LNCAP (cell line): ENCODE data around the gene IL17D.

ENCODE experiments used
- TF ChIP-seq, protein P1 (sequence below): fragments of 450-650 bp; IDR thresholded peaks from 2 replicates; pipeline ENCODE4 v1.5.1; 2017; ENCODE audit warnings: mild to moderate bottlenecking

IL17D gene

DNA sequence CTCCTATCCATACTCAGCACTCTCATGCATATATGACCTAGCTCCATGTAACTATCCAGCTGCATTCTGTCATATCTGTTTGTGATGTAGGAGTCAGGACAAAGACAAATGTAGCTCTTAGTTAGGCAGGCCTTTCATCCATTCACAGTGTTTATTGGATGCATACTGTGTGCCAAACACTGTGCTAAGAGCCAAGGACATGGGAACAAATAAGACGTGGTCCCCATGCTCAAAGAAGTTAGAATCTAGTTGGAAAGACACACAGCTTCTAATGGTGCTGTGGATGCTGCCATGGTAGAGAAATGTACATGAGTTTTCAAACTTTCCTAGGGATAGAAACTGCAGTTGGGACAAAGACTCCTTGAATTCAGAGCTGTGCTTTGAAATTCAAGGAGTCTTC, 31.7 kb upstream of the IL17D start:
- TF ChIP-seq, protein P1, sequence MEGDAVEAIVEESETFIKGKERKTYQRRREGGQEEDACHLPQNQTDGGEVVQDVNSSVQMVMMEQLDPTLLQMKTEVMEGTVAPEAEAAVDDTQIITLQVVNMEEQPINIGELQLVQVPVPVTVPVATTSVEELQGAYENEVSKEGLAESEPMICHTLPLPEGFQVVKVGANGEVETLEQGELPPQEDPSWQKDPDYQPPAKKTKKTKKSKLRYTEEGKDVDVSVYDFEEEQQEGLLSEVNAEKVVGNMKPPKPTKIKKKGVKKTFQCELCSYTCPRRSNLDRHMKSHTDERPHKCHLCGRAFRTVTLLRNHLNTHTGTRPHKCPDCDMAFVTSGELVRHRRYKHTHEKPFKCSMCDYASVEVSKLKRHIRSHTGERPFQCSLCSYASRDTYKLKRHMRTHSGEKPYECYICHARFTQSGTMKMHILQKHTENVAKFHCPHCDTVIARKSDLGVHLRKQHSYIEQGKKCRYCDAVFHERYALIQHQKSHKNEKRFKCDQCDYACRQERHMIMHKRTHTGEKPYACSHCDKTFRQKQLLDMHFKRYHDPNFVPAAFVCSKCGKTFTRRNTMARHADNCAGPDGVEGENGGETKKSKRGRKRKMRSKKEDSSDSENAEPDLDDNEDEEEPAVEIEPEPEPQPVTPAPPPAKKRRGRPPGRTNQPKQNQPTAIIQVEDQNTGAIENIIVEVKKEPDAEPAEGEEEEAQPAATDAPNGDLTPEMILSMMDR: no peak

DNA sequence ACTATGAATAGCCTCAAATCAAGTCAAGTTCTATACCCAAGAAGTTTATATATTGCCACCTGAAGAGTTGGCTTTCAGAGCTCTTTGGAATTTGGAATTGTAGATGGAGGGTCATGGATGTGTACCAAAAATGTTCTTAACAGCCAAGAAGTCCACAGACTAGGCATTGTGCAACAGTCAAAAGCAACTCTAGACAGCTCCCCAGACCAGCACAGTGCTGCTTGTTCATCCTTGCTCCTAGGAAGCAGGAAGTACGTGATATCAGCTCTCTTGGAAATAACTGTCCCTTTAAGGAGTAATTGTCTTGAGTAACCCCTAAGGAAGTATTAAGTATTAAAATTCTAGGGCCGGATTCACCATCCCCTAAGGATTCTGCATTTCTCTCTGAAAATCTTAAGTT, 30.7 kb upstream of the IL17D start:
- TF ChIP-seq, protein P1: no peak

DNA sequence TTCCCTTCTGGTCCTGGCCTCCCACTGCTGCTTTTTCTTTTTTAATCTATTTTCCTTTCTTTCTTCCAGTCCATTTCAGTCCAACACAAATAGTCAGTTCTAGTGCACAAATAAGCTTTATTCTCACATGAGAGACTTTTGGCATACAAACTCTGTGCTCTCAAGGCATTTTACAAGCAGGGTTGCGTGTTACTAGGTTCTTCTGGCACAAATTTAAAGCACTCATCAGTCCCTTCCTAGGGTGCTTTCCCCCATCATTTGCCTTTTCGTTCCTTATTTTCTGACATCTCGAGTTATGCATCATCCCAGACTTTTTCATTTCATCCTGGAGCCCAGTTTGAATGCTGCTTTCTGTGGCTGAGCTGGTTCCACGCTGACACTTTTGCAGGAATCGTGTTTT, 29.8 kb upstream of the IL17D start:
- TF ChIP-seq, protein P1: no peak

DNA sequence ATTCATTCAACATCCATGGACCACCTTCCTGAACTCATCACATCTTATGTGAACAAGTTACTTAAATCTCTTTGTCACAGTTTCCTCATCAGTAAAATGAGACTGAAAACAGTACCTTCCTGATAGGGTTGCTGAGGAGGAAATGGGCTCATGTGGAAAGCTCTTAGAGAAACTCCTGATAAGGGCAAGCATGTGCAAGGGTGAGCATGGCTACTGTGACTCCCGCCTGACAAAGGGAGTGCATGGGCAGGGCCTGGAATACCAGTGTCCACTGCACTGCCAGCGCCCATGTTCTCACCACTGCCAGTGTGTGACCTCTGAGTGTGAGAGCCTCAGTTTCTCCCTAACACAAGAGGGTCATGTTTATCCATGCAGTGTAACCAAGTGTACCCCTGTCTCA, 27.3 kb upstream of the IL17D start:
- TF ChIP-seq, protein P1: no peak

DNA sequence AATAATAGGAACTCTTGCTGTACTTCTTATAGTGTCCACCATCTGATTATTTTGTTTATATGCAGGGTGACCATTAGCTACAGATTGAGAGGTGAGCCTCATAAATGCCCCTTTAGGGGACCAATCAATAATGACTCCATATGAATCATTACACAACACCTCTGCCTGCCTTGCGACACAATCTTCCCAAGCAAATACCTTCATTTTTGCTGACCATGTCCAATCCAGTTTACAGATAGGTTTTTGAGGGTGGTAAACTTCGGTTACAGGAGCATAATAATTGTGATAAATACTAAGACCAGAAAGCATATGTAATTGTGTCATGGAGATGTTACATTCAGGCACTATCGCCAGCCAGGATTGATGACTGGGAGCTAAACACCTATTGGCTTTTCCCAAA, 23.6 kb upstream of the IL17D start:
- TF ChIP-seq, protein P1: no peak

DNA sequence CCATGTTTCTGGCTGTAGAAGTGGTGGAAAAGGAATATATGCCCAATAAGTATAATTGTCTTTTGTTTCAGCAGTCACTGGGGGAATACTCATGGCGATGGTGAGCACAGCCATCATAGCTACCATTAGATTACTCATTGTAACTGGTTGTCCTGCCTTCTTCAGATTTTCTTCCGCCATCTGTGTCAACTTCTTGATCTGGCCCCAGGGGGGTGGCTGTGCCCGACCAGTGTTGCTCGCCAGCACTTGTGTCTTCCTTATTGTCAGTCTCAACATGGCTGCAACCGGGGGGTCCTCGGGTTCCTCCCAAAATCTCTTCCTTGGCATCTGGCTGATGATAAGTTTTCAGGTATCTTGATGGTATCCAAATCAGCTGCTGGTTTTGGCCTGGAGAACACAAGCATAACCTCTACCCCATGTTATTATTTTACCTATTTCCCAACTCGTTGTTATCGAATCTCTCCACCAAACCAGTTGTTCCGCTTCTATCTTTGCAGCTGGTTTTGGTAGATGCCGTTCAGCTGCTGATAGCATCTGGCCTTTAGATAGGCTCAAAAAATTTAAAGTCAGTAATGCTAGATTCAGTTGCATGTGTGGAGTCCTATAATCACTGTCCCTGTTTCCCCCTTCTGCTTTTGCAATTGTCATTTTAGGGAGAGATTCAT, 23.0 kb upstream of the IL17D start:
- TF ChIP-seq, protein P1: no peak

DNA sequence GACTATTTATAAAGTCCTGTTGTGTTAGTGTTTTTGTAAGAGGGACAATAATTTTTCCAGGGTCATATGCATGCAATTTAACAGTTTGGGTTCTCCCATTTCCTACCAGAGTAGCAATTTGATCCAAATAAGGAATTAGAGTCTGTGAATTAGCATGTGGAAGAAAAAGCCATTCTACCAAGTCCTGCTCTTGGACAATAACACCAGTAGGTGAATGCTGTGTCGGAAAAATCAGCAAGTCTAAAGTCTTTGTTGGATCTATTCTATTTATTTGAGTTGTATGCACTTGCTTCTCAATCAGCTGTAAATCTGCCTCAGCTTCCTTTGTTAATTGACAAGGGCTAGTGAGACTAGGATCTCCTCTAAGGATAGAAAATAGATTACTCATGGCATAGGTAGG, 21.4 kb upstream of the IL17D start:
- TF ChIP-seq, protein P1: no peak

DNA sequence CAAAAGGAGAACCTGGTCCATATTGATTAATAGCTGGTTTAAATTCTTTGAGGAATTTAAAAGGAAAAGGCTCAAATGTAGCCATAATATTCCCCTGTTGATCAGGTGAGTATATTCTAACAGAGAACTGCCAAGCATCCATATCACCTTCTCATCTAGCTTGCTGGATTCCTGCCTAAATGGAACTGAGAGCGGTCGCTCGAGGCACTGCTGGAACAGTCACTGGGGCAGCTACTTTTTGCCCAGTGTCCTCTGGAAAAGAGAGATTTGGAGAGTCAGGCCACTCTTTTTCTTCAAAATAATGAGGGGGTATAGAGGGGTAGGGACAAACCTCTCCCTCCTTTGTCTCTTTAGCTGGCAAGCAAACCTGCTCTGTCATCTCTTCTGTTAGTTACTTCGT, 19.5 kb upstream of the IL17D start:
- TF ChIP-seq, protein P1: no peak
